ENCODE measurements around the gene CCDC85B. TPM values are rescaled to one million over a fixed set of nuclear protein-coding genes. Genes with fewer than 3 reads are reported as not detected.

Gene CCDC85B
- polyA plus RNA-seq, 1 donor from 2014 or later: 28.5 TPM

GRCh38 chr11:65857853-65858680, 32.4 kb upstream of the CCDC85B start, which contains the start of gene CFL1:
Gene CFL1 (minus strand): TSS chr11:65858180. CDS start chr11:65858099, 81 bp downstream.
- Histone ChIP-seq H3K27ac (ENCODE audit: low read length) (peak within 1 kb of the TSS; percentile 99), H3K79me2 (replicated peaks; ENCODE audit: insufficient read depth, low read length) (peaks cover 53% of the 10 kb centered on the region), H3K9me3 (ENCODE audit: low read length) (no peaks in the 10 kb centered on the region), H2AFZ (ENCODE audit: low read depth, low read length) (peak within 1 kb of the TSS; percentile 31), H3K9me2 (ENCODE audit: insufficient read depth, low read length) (no peaks in the 10 kb centered on the region), H3F3A (ENCODE audit: insufficient read depth, low read length, poor library complexity, severe bottlenecking) (peaks cover 5% of the 10 kb centered on the region), H4K20me1 (ENCODE audit: insufficient read depth) (peaks cover 44% of the 10 kb centered on the region), H3K36me3 (ENCODE audit: insufficient read depth, low read length) (peaks cover 5% of the 10 kb centered on the region), H3K4me2 (ENCODE audit: low read length) (peak within 1 kb of the TSS; percentile 91), H3K27me3 (ENCODE audit: insufficient read depth, low read depth, low read length) (no peaks in the 10 kb centered on the region), H3K9ac (ENCODE audit: low read length) (peak within 1 kb of the TSS; percentile 91), H3K4me3 (ENCODE audit: low read length) (peak within 1 kb of the TSS; percentile 100)
- no peak for TF ChIP-seq CTCF (IDR thresholded peaks at IDR 0.05; ENCODE audit: poor library complexity, severe bottlenecking)
- TF ChIP-seq EZH2 (IDR thresholded peaks at IDR 0.05; ENCODE audit: borderline replicate concordance, insufficient read depth, low read length, poor library complexity, severe bottlenecking): no peak
- peak; percentile 28 for TF ChIP-seq RAD21 (conservative IDR thresholded peaks at IDR 0.05)
- peak; percentile 99 for TF ChIP-seq POLR2AphosphoS5 (IDR thresholded peaks at IDR 0.05)
- TF ChIP-seq SMC3 (conservative IDR thresholded peaks at IDR 0.05; ENCODE audit: poor library complexity): peak; percentile 26
- peak; percentile 48 for TF ChIP-seq MXI1 (conservative IDR thresholded peaks at IDR 0.05; ENCODE audit: poor library complexity, severe bottlenecking)
- TF ChIP-seq EP300 (conservative IDR thresholded peaks at IDR 0.05; ENCODE audit: poor library complexity, severe bottlenecking): peak; percentile 73
- TF ChIP-seq REST (IDR thresholded peaks at IDR 0.05; ENCODE audit: borderline replicate concordance): peak; percentile 85
- TF ChIP-seq TAF1 (IDR thresholded peaks at IDR 0.05; ENCODE audit: low read depth): peak; percentile 92

GRCh38 chr11:65858681-65859087, 31.8 kb upstream of the CCDC85B start:
- TF ChIP-seq CTCF (IDR thresholded peaks at IDR 0.05; ENCODE audit: poor library complexity, severe bottlenecking) (no peak), REST (IDR thresholded peaks at IDR 0.05; ENCODE audit: borderline replicate concordance) (peak; percentile 3), MXI1 (conservative IDR thresholded peaks at IDR 0.05; ENCODE audit: poor library complexity, severe bottlenecking) (no peak)
- peaks cover 53% of the 10 kb centered on the region for H3K79me2 ChIP-seq (replicated peaks; ENCODE audit: insufficient read depth, low read length)
- peak overlapping the region; percentile 99 for H3K27ac ChIP-seq (ENCODE audit: low read length)
- H3K9me3 ChIP-seq (ENCODE audit: low read length): no peaks in the 10 kb centered on the region
- H3K9me2 ChIP-seq (ENCODE audit: insufficient read depth, low read length): no peaks in the 10 kb centered on the region
- peak overlapping the region; percentile 91 for H3K9ac ChIP-seq (ENCODE audit: low read length)
- peak overlapping the region; percentile 100 for H3K4me3 ChIP-seq (ENCODE audit: low read length)
- H3F3A ChIP-seq (ENCODE audit: insufficient read depth, low read length, poor library complexity, severe bottlenecking): peaks cover 5% of the 10 kb centered on the region
- H2AFZ ChIP-seq (ENCODE audit: low read depth, low read length): peak overlapping the region; percentile 16
- H3K36me3 ChIP-seq (ENCODE audit: insufficient read depth, low read length): peaks cover 5% of the 10 kb centered on the region
- H3K27me3 ChIP-seq (ENCODE audit: insufficient read depth, low read depth, low read length): no peaks in the 10 kb centered on the region
- H3K4me2 ChIP-seq (ENCODE audit: low read length): peak overlapping the region; percentile 91
- peaks cover 38% of the 10 kb centered on the region for H4K20me1 ChIP-seq (ENCODE audit: insufficient read depth)

Measured in neural cell (in vitro differentiated cells).